K562 (cell line): ENCODE measurements around the gene NUP153. TPM values are rescaled to one million over a fixed set of nuclear protein-coding genes. Genes with fewer than 3 reads are reported as not detected.
A peak's percentile ranks its signal among the peaks of the same experiment; 100 is the strongest.

Experiments
- ASH1L ChIP-seq: fragments of 450-650 bp; IDR thresholded peaks from 2 replicates; pipeline ENCODE4 v1.6.1; 2018; ENCODE audit warnings: borderline replicate concordance, mild to moderate bottlenecking, low read depth; ENCODE audit not compliant: partially characterized antibody
- BACH1 ChIP-seq: fragments of 200-800 bp; sonication (Bioruptor generic); IDR thresholded peaks from 2 replicates; pipeline ENCODE4 v1.6.1; 2016; ENCODE audit warnings: missing genetic modification characterization, missing compliant biosample characterization
- BRD4 ChIP-seq: fragments of 200-600 bp; sonication (generic); IDR thresholded peaks from 2 replicates; pipeline ENCODE4 v1.6.1; 2017; ENCODE audit warnings: inconsistent platforms
- C11orf30 ChIP-seq: fragments of 450-650 bp; IDR thresholded peaks from 2 replicates; pipeline ENCODE4 v1.6.1; 2016; ENCODE audit warnings: low read depth, mild to moderate bottlenecking
- E2F3 ChIP-seq: fragments of 250-450 bp; sonication (Bioruptor Pico); IDR thresholded peaks from 2 replicates; pipeline ENCODE4 v1.4.0; 2020; ENCODE audit warnings: mild to moderate bottlenecking
- GABPB1 ChIP-seq: sonication (generic); formaldehyde crosslinking; IDR thresholded peaks from 2 replicates; pipeline ENCODE4 v1.8.0; 2022; ENCODE audit warnings: mild to moderate bottlenecking, missing genetic modification reagents
- HDAC3 ChIP-seq: fragments of 450-650 bp; IDR thresholded peaks from 2 replicates; pipeline ENCODE4 v1.6.1; 2018; ENCODE audit warnings: borderline replicate concordance, mild to moderate bottlenecking, moderate library complexity; ENCODE audit not compliant: partially characterized antibody
- HNRNPLL ChIP-seq: fragments of 200-400 bp; formaldehyde crosslinking; IDR thresholded peaks from 2 replicates; pipeline ENCODE4 v1.6.1; 2017; ENCODE audit warnings: low read length, low read depth, mild to moderate bottlenecking; ENCODE audit not compliant: poor library complexity, severe bottlenecking
- NFATC3 ChIP-seq: fragments of 450-650 bp; IDR thresholded peaks from 2 replicates; pipeline ENCODE4 v1.6.1; 2017; ENCODE audit warnings: mild to moderate bottlenecking
- NFIC ChIP-seq: fragments of 450-650 bp; IDR thresholded peaks from 2 replicates; pipeline ENCODE4 v1.6.1; 2017; ENCODE audit warnings: mild to moderate bottlenecking, inconsistent platforms
- NFXL1 ChIP-seq: fragments of 450-650 bp; formaldehyde crosslinking; IDR thresholded peaks from 2 replicates; pipeline ENCODE4 v1.4.0; 2021; ENCODE audit warnings: mild to moderate bottlenecking
- NR2C2 ChIP-seq, 2 experiments: fragments of 200-800 bp in 1 of 2; sonication (Bioruptor generic) in 1 of 2; sonication (generic) in 1 of 2; formaldehyde crosslinking in 1 of 2; IDR thresholded peaks; 2 replicates each; pipeline versions ENCODE4 v1.6.1 to v1.8.0; 2016 to 2022; ENCODE audit warnings: mild to moderate bottlenecking in 1 of 2, missing compliant biosample characterization in 1 of 2, missing genetic modification characterization in 1 of 2, missing genetic modification reagents in 1 of 2
- PYGO2 ChIP-seq: fragments of 450-650 bp; IDR thresholded peaks from 2 replicates; pipeline ENCODE4 v1.6.1; 2016; ENCODE audit warnings: mild to moderate bottlenecking, missing genetic modification characterization, moderate library complexity, missing compliant biosample characterization
- RBM25 ChIP-seq: fragments of 200-400 bp; formaldehyde crosslinking; IDR thresholded peaks from 2 replicates; pipeline ENCODE4 v1.6.1; 2018; ENCODE audit warnings: low read length, low read depth, moderate library complexity; ENCODE audit not compliant: severe bottlenecking
- SIN3B ChIP-seq: fragments of 450-650 bp; IDR thresholded peaks from 2 replicates; pipeline ENCODE4 v1.6.1; 2017; ENCODE audit warnings: low read depth, mild to moderate bottlenecking, moderate library complexity
- SMAD3 ChIP-seq: fragments of 450-650 bp; formaldehyde crosslinking; conservative IDR thresholded peaks from 2 replicates; pipeline ENCODE4 v1.4.0; 2020; ENCODE audit warnings: mild to moderate bottlenecking
- TARDBP ChIP-seq: fragments of 450-650 bp; IDR thresholded peaks from 2 replicates; pipeline ENCODE4 v1.6.1; 2016
- TEAD1 ChIP-seq, 2 experiments: fragments of 450-650 bp in 1 of 2; sonication (generic) in 1 of 2; formaldehyde crosslinking; IDR thresholded peaks; 2 replicates each; pipeline versions ENCODE4 v1.4.0 to v1.8.0; 2020 to 2022; ENCODE audit warnings: mild to moderate bottlenecking in 2 of 2, missing genetic modification reagents in 1 of 2
- ZBTB17 ChIP-seq: fragments of 450-650 bp; formaldehyde crosslinking; IDR thresholded peaks from 2 replicates; pipeline ENCODE4 v1.4.0; 2020; ENCODE audit warnings: mild to moderate bottlenecking
- ZNF57 ChIP-seq: fragments of 450-650 bp; formaldehyde crosslinking; IDR thresholded peaks from 2 replicates; pipeline ENCODE4 v1.4.0; 2020; ENCODE audit warnings: mild to moderate bottlenecking, moderate library complexity
- ZNF644 ChIP-seq: fragments of 200-800 bp; sonication (Bioruptor generic); IDR thresholded peaks from 2 replicates; pipeline ENCODE4 v1.6.1; 2016; ENCODE audit warnings: low read depth, missing genetic modification characterization, missing compliant biosample characterization
- polyA plus RNA-seq, 8 experiments: library from polyadenylated mRNA; depleted of rRNA in 4 of 8; stranded (reverse) in 5 of 8; unstranded in 3 of 8; fragments of >200 nt; fragmentation: Nextera tagmentation in 2 of 8; fragmentation: Illumina TruSeq in 1 of 8; extraction: Ambion mirVana in 2 of 8; extraction: Trizol in 1 of 8; gene quantifications; 2 replicates each; pipeline versions ENCODE4 v1.2.1 to v1.2.3, GENCODE V29; 2011 to 2014; ENCODE audit warnings: inconsistent platforms in 1 of 8, missing spikeins in 1 of 8
- total RNA-seq, 7 experiments: library from RNA; depleted of rRNA in 6 of 7; stranded (reverse); fragments of >200 nt in 6 of 7; fragmentation: Illumina TruSeq in 2 of 7; extraction: Trizol in 2 of 7; gene quantifications; 2 replicates each; pipeline versions ENCODE4 v1.2.1 to v1.2.3, GENCODE V29; 2011 to 2021; ENCODE audit warnings: low replicate concordance in 1 of 7
- TF ChIP-seq, protein P1 (sequence below): fragments of 250-450 bp; sonication (Bioruptor Pico); IDR thresholded peaks from 2 replicates; pipeline ENCODE4 v1.8.0; 2021; ENCODE audit warnings: moderate library complexity, mild to moderate bottlenecking, inconsistent platforms
- TF ChIP-seq, protein P2 (sequence below): sonication (generic); formaldehyde crosslinking; IDR thresholded peaks from 2 replicates; pipeline ENCODE4 v1.9.0; 2022; ENCODE audit warnings: mild to moderate bottlenecking, missing genetic modification reagents
- TF ChIP-seq, protein P3 (sequence below), 2 experiments: fragments of 450-650 bp; IDR thresholded peaks; 2 replicates each; pipeline ENCODE4 v1.6.1; 2018; ENCODE audit warnings: mild to moderate bottlenecking in 2 of 2, low read depth in 1 of 2; ENCODE audit not compliant: partially characterized antibody in 2 of 2

Gene NUP153
- total and polyA plus RNA-seq, 9 of the 15 experiments (the other 6 are each of a cell fraction or from before 2014, with no cell fraction given): 21.9 to 110 (median 84.8) TPM

DNA sequence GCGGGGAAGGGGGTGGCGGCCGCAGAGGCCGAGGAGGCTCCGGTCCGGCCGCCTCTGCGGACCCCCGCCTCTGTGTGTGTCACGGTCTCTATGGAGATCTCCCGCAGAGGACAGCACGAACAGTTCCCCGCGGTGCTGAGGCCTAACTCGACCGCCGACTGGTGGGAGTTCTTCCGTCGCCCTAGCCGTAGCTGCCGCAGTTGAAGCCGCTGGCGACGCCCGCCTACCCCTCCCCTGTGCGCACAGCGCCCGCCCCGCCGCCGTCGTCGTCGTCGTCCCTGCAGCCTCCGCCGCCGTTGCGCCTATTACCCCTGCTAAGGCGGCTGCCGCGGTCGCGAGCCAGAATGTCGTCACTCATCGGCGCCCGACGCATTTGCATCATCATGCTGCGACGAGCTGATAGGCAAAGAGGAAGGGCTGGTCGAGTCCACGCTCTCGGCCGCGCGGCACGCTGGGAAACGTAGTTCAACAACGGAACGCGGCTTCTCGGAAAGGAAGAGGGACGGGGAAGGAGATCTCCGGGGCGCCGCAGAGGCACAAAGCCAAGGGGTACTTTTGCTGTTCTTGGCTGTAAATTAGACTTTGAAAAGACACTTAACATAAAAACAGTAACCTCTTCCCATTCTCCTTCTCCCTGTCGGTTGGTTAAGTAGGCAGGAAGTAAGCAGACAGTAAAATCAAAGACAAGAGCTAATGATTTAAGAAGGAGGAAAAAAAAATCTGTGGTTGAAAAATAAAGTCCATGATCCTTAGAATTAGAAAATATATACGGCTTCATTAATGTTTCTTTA lies at the start of gene NUP153 (continued):
- TF ChIP-seq BRD4 (peak; percentile 21; the same call in 1 of the 2 replicates), BACH1 (peak; percentile 82), TEAD1 (CRISPR knock-in tag; IDR thresholded peaks at IDR 0.05) (peak; percentile 7 to 90; a peak in 3 of 4 replicates), HNRNPLL (peak; percentile 96), C11orf30 (peak; percentile 97), RBM25 (no peak), GABPB1 (peak; percentile 99), E2F3 (CRISPR knock-in tag) (no peak), NR2C2 (CRISPR knock-in tag; IDR thresholded peaks at IDR 0.05) (peak; percentile 89), NR2C2 (tag; IDR thresholded peaks at IDR 0.05) (peak; percentile 87), HDAC3 (peak; percentile 36), NFIC (peak; percentile 99), ZNF57 (CRISPR knock-in tag) (no peak), ZBTB17 (peak; percentile 67; the same call in 1 of the 2 replicates), NFATC3 (0 out of 2 replicates have a peak, but pooled peaks have one; percentile 36), NFXL1 (CRISPR knock-in tag) (no peak), PYGO2 (tag) (peak; percentile 63; the same call in 1 of the 2 replicates), SMAD3 (no peak; the same call in 1 of the 2 replicates), SIN3B (peak; percentile 92), ZNF644 (tag) (no peak), TARDBP (peak; percentile 57; the same call in 1 of the 2 replicates), ASH1L (peak; percentile 41)
- TF ChIP-seq, protein P1, sequence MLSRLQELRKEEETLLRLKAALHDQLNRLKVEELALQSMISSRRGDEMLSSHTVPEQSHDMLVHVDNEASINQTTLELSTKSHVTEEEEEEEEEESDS (CRISPR knock-in tag): no peak
- TF ChIP-seq, protein P2, sequence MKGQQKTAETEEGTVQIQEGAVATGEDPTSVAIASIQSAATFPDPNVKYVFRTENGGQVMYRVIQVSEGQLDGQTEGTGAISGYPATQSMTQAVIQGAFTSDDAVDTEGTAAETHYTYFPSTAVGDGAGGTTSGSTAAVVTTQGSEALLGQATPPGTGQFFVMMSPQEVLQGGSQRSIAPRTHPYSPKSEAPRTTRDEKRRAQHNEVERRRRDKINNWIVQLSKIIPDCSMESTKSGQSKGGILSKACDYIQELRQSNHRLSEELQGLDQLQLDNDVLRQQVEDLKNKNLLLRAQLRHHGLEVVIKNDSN (CRISPR knock-in tag): peak; percentile 48; the same call in 1 of the 2 replicates
- TF ChIP-seq, protein P3, sequence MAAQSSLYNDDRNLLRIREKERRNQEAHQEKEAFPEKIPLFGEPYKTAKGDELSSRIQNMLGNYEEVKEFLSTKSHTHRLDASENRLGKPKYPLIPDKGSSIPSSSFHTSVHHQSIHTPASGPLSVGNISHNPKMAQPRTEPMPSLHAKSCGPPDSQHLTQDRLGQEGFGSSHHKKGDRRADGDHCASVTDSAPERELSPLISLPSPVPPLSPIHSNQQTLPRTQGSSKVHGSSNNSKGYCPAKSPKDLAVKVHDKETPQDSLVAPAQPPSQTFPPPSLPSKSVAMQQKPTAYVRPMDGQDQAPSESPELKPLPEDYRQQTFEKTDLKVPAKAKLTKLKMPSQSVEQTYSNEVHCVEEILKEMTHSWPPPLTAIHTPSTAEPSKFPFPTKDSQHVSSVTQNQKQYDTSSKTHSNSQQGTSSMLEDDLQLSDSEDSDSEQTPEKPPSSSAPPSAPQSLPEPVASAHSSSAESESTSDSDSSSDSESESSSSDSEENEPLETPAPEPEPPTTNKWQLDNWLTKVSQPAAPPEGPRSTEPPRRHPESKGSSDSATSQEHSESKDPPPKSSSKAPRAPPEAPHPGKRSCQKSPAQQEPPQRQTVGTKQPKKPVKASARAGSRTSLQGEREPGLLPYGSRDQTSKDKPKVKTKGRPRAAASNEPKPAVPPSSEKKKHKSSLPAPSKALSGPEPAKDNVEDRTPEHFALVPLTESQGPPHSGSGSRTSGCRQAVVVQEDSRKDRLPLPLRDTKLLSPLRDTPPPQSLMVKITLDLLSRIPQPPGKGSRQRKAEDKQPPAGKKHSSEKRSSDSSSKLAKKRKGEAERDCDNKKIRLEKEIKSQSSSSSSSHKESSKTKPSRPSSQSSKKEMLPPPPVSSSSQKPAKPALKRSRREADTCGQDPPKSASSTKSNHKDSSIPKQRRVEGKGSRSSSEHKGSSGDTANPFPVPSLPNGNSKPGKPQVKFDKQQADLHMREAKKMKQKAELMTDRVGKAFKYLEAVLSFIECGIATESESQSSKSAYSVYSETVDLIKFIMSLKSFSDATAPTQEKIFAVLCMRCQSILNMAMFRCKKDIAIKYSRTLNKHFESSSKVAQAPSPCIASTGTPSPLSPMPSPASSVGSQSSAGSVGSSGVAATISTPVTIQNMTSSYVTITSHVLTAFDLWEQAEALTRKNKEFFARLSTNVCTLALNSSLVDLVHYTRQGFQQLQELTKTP (IDR thresholded peaks at IDR 0.05; ENCODE audit: low read depth in 1 of 2, partially characterized antibody in 2 of 2): peak in 1 of 2 experiments; percentile 90
